A549 (cell line): ENCODE results near the gene SLC10A3. TPM values are rescaled to one million over a fixed set of nuclear protein-coding genes. Genes with fewer than 3 reads are reported as not detected.

Experiments used
- ATAC-seq, 2 experiments: fragments of 200-7000 bp in 1 of 2; fragments of >200 bp in 1 of 2; cut with Nextera tagmentation in 1 of 2; cut with Tn5 transposase in 1 of 2; 3 replicates each; pipeline versions ENCODE4 v1.8.0 to v1.9.1; 2018 to 2020; ENCODE audit warnings: mild to moderate bottlenecking in 1 of 2, moderate library complexity in 1 of 2
- CTCF ChIA-PET: fragments of 300-600 bp; sonication (Branson Sonifier 250); formaldehyde crosslinking; extraction: SDS; loops from one replicate; lab custom pipeline; 2021; ENCODE audit warnings: antibody characterized with exemption, inconsistent platforms; lab: Yijun Ruan, JAX
- POLR2A ChIA-PET: fragments of 350-600 bp; formaldehyde crosslinking; extraction: SDS; loops from one replicate; lab custom pipeline; 2021; ENCODE audit warnings: antibody characterized with exemption, inconsistent platforms; lab: Yijun Ruan, JAX
- DNase-seq, 2 experiments: peaks; one replicate each; pipeline versions ENCODE4 v3.0.0 to v3.0.0-alpha.2; 2011 to 2016; ENCODE audit warnings: low read depth in 1 of 2, low spot score in 1 of 2
- FAIRE-seq: peaks from 2 replicates; lab custom pipeline; 2011; peaks lifted over from hg19 to GRCh38; lab: Jason Lieb, UNC
- H3K27ac ChIP-seq, 2 experiments: fragments of >200 bp; sonication (Bioruptor Twin); formaldehyde crosslinking; 3 replicates each; pipeline ENCODE4 v1.5.1; 2016 to 2017
- H3K4me1 ChIP-seq: fragments of >200 bp; sonication (Bioruptor Twin); formaldehyde crosslinking; 3 replicates; pipeline ENCODE4 v1.6.1; 2016
- H3K4me2 ChIP-seq: fragments of >200 bp; sonication (Bioruptor Twin); formaldehyde crosslinking; 3 replicates; pipeline ENCODE4 v1.6.1; 2016
- H3K4me3 ChIP-seq: fragments of >200 bp; sonication (Bioruptor Twin); formaldehyde crosslinking; 3 replicates; pipeline ENCODE4 v1.5.1; 2016
- H3K9me3 ChIP-seq: fragments of >200 bp; sonication (Bioruptor Twin); formaldehyde crosslinking; 3 replicates; pipeline ENCODE4 v1.6.1; 2016
- ATOH8 ChIP-seq: fragments of 250-450 bp; sonication (Bioruptor Pico); IDR thresholded peaks from 2 replicates; pipeline ENCODE4 v1.5.0; 2020; ENCODE audit warnings: low read depth, mild to moderate bottlenecking, moderate library complexity
- BHLHE40 ChIP-seq: IDR thresholded peaks from 2 replicates; pipeline ENCODE4 v1.6.1; 2012; ENCODE audit warnings: low read depth, low read length, inconsistent platforms
- CBX8 ChIP-seq: fragments of 200-600 bp; sonication (generic); IDR thresholded peaks from 2 replicates; pipeline ENCODE4 v1.6.1; 2016
- CEBPB ChIP-seq, 2 experiments: fragments of >200 bp in 1 of 2; sonication (Bioruptor Twin) in 1 of 2; formaldehyde crosslinking in 1 of 2; IDR thresholded peaks; 2 replicates each; pipeline ENCODE4 v1.6.1; 2012 to 2016
- CHD2 ChIP-seq: fragments of 150-350 bp; IDR thresholded peaks from 2 replicates; pipeline ENCODE4 v1.6.1; 2014; ENCODE audit warnings: low read length; ENCODE audit not compliant: partially characterized antibody
- CHD4 ChIP-seq: fragments of 200-600 bp; sonication (generic); IDR thresholded peaks from 2 replicates; pipeline ENCODE4 v1.6.1; 2016; ENCODE audit warnings: antibody characterized with exemption, mild to moderate bottlenecking, borderline replicate concordance
- EHF ChIP-seq: fragments of 250-450 bp; sonication (Bioruptor Pico); IDR thresholded peaks from 2 replicates; pipeline ENCODE4 v1.5.0; 2020; ENCODE audit warnings: mild to moderate bottlenecking
- FOSB ChIP-seq: fragments of 250-450 bp; sonication (Bioruptor Pico); IDR thresholded peaks from 2 replicates; pipeline ENCODE4 v1.5.0; 2020; ENCODE audit warnings: mild to moderate bottlenecking, moderate library complexity
- FOSL2 ChIP-seq, 2 experiments: fragments of 450-650 bp in 1 of 2; fragments of >200 bp in 1 of 2; sonication (Bioruptor Twin) in 1 of 2; formaldehyde crosslinking; IDR thresholded peaks; 2 replicates each; pipeline versions ENCODE4 v1.5.0 to v1.6.1; 2016 to 2020; ENCODE audit warnings: mild to moderate bottlenecking in 1 of 2, moderate library complexity in 1 of 2
- HEYL ChIP-seq: fragments of 250-450 bp; sonication (Bioruptor Pico); IDR thresholded peaks from 2 replicates; pipeline ENCODE4 v1.8.0; 2021; ENCODE audit warnings: mild to moderate bottlenecking, moderate library complexity
- HOXB13 ChIP-seq: fragments of 250-450 bp; sonication (Bioruptor Pico); IDR thresholded peaks from 2 replicates; pipeline ENCODE4 v1.5.0; 2020; ENCODE audit warnings: low read depth, mild to moderate bottlenecking, moderate library complexity
- JUN ChIP-seq, 2 experiments: fragments of >200 bp; sonication (Bioruptor Twin); formaldehyde crosslinking; IDR thresholded peaks; 2 replicates in 1 of 2; 3 replicates in 1 of 2; pipeline ENCODE4 v1.6.1; 2016 to 2017
- JUNB ChIP-seq: fragments of >200 bp; sonication (Bioruptor Twin); formaldehyde crosslinking; IDR thresholded peaks from 2 replicates; pipeline ENCODE4 v1.6.1; 2016
- KDM1A ChIP-seq: fragments of 200-600 bp; sonication (generic); IDR thresholded peaks from 2 replicates; pipeline ENCODE4 v1.6.1; 2016; ENCODE audit warnings: low read depth, mild to moderate bottlenecking
- KDM5A ChIP-seq: fragments of 200-600 bp; sonication (generic); IDR thresholded peaks from 2 replicates; pipeline ENCODE4 v1.6.1; 2016; ENCODE audit warnings: antibody characterized with exemption, mild to moderate bottlenecking
- MAFK ChIP-seq: fragments of 450-650 bp; IDR thresholded peaks from 2 replicates; pipeline ENCODE4 v1.6.1; 2014; ENCODE audit not compliant: partially characterized antibody
- NR3C1 ChIP-seq: fragments of >200 bp; sonication (Bioruptor Twin); formaldehyde crosslinking; IDR thresholded peaks from 3 replicates; pipeline ENCODE4 v1.6.1; 2017
- POLR2A ChIP-seq: IDR thresholded peaks from 2 replicates; pipeline ENCODE4 v1.6.1; 2012; ENCODE audit warnings: mild to moderate bottlenecking, low read length
- RARB ChIP-seq: fragments of 250-450 bp; sonication (Bioruptor Pico); IDR thresholded peaks from 2 replicates; pipeline ENCODE4 v1.8.0; 2021; ENCODE audit warnings: mild to moderate bottlenecking, moderate library complexity
- RFX5 ChIP-seq: fragments of 450-650 bp; IDR thresholded peaks from 2 replicates; pipeline ENCODE4 v1.7.1; 2014; ENCODE audit warnings: antibody characterized with exemption, mild to moderate bottlenecking, moderate library complexity
- TFCP2L1 ChIP-seq: fragments of 250-450 bp; sonication (Bioruptor Pico); IDR thresholded peaks from 2 replicates; pipeline ENCODE4 v1.5.0; 2021; ENCODE audit warnings: mild to moderate bottlenecking
- ZC3H11A ChIP-seq: fragments of 450-650 bp; IDR thresholded peaks from 2 replicates; pipeline ENCODE4 v1.6.1; 2014; ENCODE audit warnings: antibody characterized with exemption, mild to moderate bottlenecking
- ZSCAN20 ChIP-seq: fragments of 250-450 bp; sonication (Bioruptor Pico); IDR thresholded peaks from 2 replicates; pipeline ENCODE4 v1.8.0; 2022; ENCODE audit warnings: mild to moderate bottlenecking, moderate library complexity
- WGBS: methylation state at CpG from one replicate; pipeline ENCODE4 v1.1.6; 2017; ENCODE audit errors: missing lambda C conversion rate; 5-methylcytosine and 5-hydroxymethylcytosine counted together
- polyA plus RNA-seq, 4 experiments: library from polyadenylated mRNA; depleted of rRNA in 3 of 4; stranded (reverse); fragments of >200 nt; fragmentation: RNase III in 1 of 4; extraction: RNeasy Plus Mini Kit Qiagen cat#74134 plus additional on column Dnase treatment in 1 of 4; gene quantifications; 2 replicates in 3 of 4; 3 replicates in 1 of 4; pipeline ENCODE4 v1.2.3, GENCODE V29; 2011 to 2017
- TF ChIP-seq, protein P1 (sequence below): IDR thresholded peaks from 2 replicates; pipeline ENCODE4 v1.6.1; 2012
- TF ChIP-seq, protein P2 (sequence below): fragments of 250-450 bp; sonication (Bioruptor Pico); IDR thresholded peaks from 2 replicates; pipeline ENCODE4 v1.5.0; 2021; ENCODE audit warnings: mild to moderate bottlenecking, moderate library complexity, borderline replicate concordance
- TF ChIP-seq, protein P3 (sequence below): fragments of 450-650 bp; IDR thresholded peaks from 2 replicates; pipeline ENCODE4 v1.6.1; 2014; ENCODE audit warnings: antibody characterized with exemption
- TF ChIP-seq, protein P4 (sequence below): fragments of >200 bp; sonication (Bioruptor Twin); formaldehyde crosslinking; IDR thresholded peaks from 3 replicates; pipeline ENCODE4 v1.5.1; 2016

SLC10A3 gene
- polyA plus RNA-seq, 2 of the 4 experiments (the other 2 are of a cell fraction): 9.0 to 21.7 TPM

DNA sequence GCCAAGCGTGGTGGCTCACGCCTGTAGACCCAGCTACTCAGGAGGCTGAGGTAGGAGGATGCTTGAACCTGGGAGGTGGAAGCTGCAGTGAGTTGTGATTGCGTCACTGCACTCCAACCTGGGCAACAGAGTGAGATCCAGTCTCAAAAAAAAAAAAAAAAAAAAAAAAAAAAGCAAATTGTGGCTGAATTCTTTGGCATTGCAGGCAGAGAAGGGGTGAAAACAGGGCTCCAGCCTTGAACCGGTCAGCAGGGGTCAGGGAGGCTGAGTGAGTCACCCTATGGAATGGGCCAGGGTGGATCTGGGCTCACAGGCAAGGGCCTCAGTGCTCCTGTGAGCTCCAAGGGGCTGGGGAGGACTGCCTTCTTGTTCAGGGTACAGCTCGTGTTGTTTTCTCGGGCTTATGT, 38.8 kb upstream of the SLC10A3 start:
- ATAC-seq (peak; percentile 15 to 16; a peak in 5 of 6 replicates), FAIRE-seq (no peak), DNase-seq (peak in 1 of 2 experiments; percentile 80)
- Histone ChIP-seq H3K9me3 (no peaks in the 10 kb centered on the region), H3K4me3 (no peak overlapping the region), H3K4me2 (no peak overlapping the region), H3K27ac (peak overlapping the region; percentile 48 to 98; a peak in 4 of 6 replicates), H3K4me1 (peaks cover 91% of the 10 kb centered on the region)
- POLR2A ChIA-PET: interaction anchor here (1.3 to 1.8 kb wide), 2 partner anchors 12 to 14 kb away, joined by 5 to 7 read pairs; no protein-coding TSS in a partner anchor
- CTCF ChIA-PET: no interaction called here
- TF ChIP-seq FOSB (CRISPR knock-in tag) (no peak), MAFK (no peak), RARB (CRISPR knock-in tag) (no peak), FOSL2 (IDR thresholded peaks at IDR 0.05) (0 out of 2 replicates have a peak, but pooled peaks have one; percentile 16), FOSL2 (CRISPR knock-in tag; IDR thresholded peaks at IDR 0.05) (peak; percentile 53; the same call in 1 of the 2 replicates), CEBPB (IDR thresholded peaks at IDR 0.05) (peak; percentile 75 to 89), POLR2A (no peak), CBX8 (no peak), ATOH8 (CRISPR knock-in tag) (no peak), BHLHE40 (no peak)
- TF ChIP-seq, protein P1, sequence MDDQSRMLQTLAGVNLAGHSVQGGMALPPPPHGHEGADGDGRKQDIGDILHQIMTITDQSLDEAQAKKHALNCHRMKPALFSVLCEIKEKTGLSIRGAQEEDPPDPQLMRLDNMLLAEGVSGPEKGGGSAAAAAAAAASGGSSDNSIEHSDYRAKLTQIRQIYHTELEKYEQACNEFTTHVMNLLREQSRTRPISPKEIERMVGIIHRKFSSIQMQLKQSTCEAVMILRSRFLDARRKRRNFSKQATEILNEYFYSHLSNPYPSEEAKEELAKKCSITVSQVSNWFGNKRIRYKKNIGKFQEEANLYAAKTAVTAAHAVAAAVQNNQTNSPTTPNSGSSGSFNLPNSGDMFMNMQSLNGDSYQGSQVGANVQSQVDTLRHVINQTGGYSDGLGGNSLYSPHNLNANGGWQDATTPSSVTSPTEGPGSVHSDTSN: peak; percentile 82
- TF ChIP-seq, protein P2, sequence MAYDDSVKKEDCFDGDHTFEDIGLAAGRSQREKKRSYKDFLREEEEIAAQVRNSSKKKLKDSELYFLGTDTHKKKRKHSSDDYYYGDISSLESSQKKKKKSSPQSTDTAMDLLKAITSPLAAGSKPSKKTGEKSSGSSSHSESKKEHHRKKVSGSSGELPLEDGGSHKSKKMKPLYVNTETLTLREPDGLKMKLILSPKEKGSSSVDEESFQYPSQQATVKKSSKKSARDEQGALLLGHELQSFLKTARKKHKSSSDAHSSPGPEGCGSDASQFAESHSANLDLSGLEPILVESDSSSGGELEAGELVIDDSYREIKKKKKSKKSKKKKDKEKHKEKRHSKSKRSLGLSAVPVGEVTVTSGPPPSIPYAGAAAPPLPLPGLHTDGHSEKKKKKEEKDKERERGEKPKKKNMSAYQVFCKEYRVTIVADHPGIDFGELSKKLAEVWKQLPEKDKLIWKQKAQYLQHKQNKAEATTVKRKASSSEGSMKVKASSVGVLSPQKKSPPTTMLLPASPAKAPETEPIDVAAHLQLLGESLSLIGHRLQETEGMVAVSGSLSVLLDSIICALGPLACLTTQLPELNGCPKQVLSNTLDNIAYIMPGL (CRISPR knock-in tag): no peak
- WGBS: 68% methylated on average over 6 of the region's 6 CpGs

DNA sequence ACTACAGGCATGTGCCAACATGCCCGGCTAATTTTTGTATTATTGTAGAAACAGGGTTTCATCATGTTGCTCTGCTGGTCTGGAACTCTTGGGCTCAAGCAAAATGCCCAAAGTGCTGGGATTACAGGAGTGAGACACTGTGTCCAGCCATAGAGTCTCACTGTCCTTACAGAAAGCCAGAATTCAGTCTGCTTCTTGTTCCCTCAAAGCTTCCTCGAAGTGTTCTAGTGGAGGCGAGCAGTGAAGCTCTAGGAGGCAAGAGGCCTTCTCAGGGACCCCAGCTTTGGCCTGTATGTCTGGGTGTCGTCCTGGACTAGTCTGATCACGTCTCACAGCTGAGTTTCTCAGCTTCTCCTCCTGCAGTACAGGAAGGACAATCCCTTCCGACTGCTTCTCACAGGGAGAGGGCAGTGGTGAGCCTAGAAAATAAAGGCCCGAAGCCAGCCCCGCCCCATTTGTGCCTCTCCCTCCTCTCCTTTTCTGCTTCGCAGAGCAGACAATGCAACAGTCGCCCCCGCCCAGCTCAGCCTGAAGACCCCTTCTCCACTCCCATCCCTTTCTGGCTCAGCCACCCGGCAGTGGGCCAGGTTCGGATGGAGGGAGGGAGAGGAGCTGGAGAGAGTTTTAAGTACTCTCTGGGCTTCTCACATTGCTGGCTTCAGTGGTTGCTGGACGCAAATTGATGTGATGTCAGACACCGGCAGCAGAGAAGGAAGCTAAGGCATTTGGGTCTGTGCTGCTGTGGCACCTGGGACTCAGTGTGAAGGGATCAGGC, 36.7 kb upstream of the SLC10A3 start:
- peak overlapping the region; percentile 72 to 93 for H3K27ac ChIP-seq
- ATAC-seq (peak; percentile 62 to 64), DNase-seq (peak in 1 of 2 experiments; percentile 89), FAIRE-seq (peak; percentile 96)
- CTCF ChIA-PET: interaction anchor here (0.6 to 2.8 kb wide), 14 partner anchors 9 to 222 kb away, joined by 3 to 27 read pairs (median 4); partner anchors contain the start of gene SLC10A3
- H3K4me1 ChIP-seq: peaks cover 70% of the 10 kb centered on the region
- no peaks in the 10 kb centered on the region for H3K9me3 ChIP-seq
- no peak overlapping the region for H3K4me3 ChIP-seq
- POLR2A ChIA-PET: interaction anchor here (0.7 to 1.8 kb wide), 9 partner anchors 12 to 154 kb away, joined by 3 to 8 read pairs (median 4); partner anchors contain the start of genes IKBKG, RPL10, SLC10A3 and UBL4A
- 1% methylated on average over 15 of the region's 15 CpGs for WGBS
- H3K4me2 ChIP-seq: peak overlapping the region; percentile 49
- no peak for TF ChIP-seq JUNB
- TF ChIP-seq, protein P1: peak; percentile 83
- no peak for TF ChIP-seq KDM1A
- no peak for TF ChIP-seq ATOH8 (CRISPR knock-in tag)
- TF ChIP-seq, protein P3, sequence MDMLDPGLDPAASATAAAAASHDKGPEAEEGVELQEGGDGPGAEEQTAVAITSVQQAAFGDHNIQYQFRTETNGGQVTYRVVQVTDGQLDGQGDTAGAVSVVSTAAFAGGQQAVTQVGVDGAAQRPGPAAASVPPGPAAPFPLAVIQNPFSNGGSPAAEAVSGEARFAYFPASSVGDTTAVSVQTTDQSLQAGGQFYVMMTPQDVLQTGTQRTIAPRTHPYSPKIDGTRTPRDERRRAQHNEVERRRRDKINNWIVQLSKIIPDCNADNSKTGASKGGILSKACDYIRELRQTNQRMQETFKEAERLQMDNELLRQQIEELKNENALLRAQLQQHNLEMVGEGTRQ: no peak
- peak; percentile 32 for TF ChIP-seq POLR2A
- TF ChIP-seq EHF: no peak
- TF ChIP-seq JUN (IDR thresholded peaks at IDR 0.05): peak; percentile 62 to 85; a peak in 4 of 5 replicates
- TF ChIP-seq CHD4: no peak
- TF ChIP-seq TFCP2L1 (CRISPR knock-in tag): no peak
- TF ChIP-seq, protein P4, sequence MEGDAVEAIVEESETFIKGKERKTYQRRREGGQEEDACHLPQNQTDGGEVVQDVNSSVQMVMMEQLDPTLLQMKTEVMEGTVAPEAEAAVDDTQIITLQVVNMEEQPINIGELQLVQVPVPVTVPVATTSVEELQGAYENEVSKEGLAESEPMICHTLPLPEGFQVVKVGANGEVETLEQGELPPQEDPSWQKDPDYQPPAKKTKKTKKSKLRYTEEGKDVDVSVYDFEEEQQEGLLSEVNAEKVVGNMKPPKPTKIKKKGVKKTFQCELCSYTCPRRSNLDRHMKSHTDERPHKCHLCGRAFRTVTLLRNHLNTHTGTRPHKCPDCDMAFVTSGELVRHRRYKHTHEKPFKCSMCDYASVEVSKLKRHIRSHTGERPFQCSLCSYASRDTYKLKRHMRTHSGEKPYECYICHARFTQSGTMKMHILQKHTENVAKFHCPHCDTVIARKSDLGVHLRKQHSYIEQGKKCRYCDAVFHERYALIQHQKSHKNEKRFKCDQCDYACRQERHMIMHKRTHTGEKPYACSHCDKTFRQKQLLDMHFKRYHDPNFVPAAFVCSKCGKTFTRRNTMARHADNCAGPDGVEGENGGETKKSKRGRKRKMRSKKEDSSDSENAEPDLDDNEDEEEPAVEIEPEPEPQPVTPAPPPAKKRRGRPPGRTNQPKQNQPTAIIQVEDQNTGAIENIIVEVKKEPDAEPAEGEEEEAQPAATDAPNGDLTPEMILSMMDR: peak; percentile 42
- TF ChIP-seq CHD2: no peak
- TF ChIP-seq KDM5A: no peak
- TF ChIP-seq RFX5: no peak
- no peak for TF ChIP-seq CEBPB (IDR thresholded peaks at IDR 0.05)
- TF ChIP-seq HOXB13: no peak
- TF ChIP-seq ZSCAN20: no peak
- no peak for TF ChIP-seq ZC3H11A
- no peak for TF ChIP-seq HEYL
- TF ChIP-seq NR3C1: no peak
